K562 (cell line): ENCODE results near the gene GPR78. TPM values are rescaled to one million over a fixed set of nuclear protein-coding genes. Genes with fewer than 3 reads are reported as not detected.

Experiments
- ATAC-seq: fragments of 200-7000 bp; cut with Tn5 transposase; 3 replicates; pipeline ENCODE4 v1.9.1; 2020; ENCODE audit warnings: moderate library complexity
- BruUV-seq: library from RNA; stranded (reverse); fragments of 400-500 nt; replicated peaks from 2 replicates; lab custom pipeline; 2021; lab: Mats Ljungman, UMichigan
- CTCF ChIA-PET: fragments of 300-600 bp; formaldehyde crosslinking; extraction: SDS; loops from one replicate; lab custom pipeline; 2021; ENCODE audit warnings: low intra/inter-chr PET ratio; lab: Yijun Ruan, JAX
- POLR2A ChIA-PET: fragments of 300-600, 350-650 bp; sonication (Branson Sonifier 250); formaldehyde crosslinking; extraction: SDS; loops from one replicate; lab custom pipeline; 2021; ENCODE audit warnings: antibody characterized with exemption, inconsistent platforms; lab: Yijun Ruan, JAX
- DNase-seq, 4 experiments: peaks; one replicate each; pipeline versions ENCODE4 v3.0.0 to v3.0.0-alpha.2; 2011 to 2018; ENCODE audit warnings: low spot score in 3 of 4, mixed read lengths in 3 of 4; ENCODE audit errors: extremely low read depth in 1 of 4
- FAIRE-seq: peaks from 2 replicates; lab custom pipeline; 2011; peaks lifted over from hg19 to GRCh38; lab: Jason Lieb, UNC
- H2AFZ ChIP-seq: 2 replicates; pipeline ENCODE4 v1.6.0; 2011; ENCODE audit warnings: low read depth, low read length, control low read depth, inconsistent platforms
- H3K27ac ChIP-seq: fragments of 200-600 bp; 3 replicates; pipeline ENCODE4 v1.8.0; 2011; ENCODE audit warnings: low read depth, mild to moderate bottlenecking, control low read depth, inconsistent platforms, low read length, moderate library complexity, mixed read lengths; ENCODE audit errors: extremely low read depth
- H3K27me3 ChIP-seq, 2 experiments: fragments of 300-600 bp in 1 of 2; 2 replicates in 1 of 2; 3 replicates in 1 of 2; pipeline versions ENCODE4 v1.6.0 to v1.8.0; 2011; ENCODE audit warnings: inconsistent platforms in 2 of 2, low read length in 2 of 2, mild to moderate bottlenecking in 1 of 2, mixed read lengths in 1 of 2, moderate library complexity in 1 of 2; ENCODE audit not compliant: control insufficient read depth in 2 of 2, insufficient read depth in 2 of 2
- H3K36me3 ChIP-seq: fragments of 300-600 bp; 3 replicates; pipeline ENCODE4 v1.8.0; 2011; ENCODE audit warnings: mild to moderate bottlenecking, low read length, inconsistent platforms; ENCODE audit not compliant: control insufficient read depth, insufficient read depth
- H3K4me1 ChIP-seq, 2 experiments: fragments of 200-600 bp in 1 of 2; replicated peaks in 1 of 2; 2 replicates in 1 of 2; 3 replicates in 1 of 2; pipeline versions ENCODE4 v1.5.1 to v1.8.0; 2011; ENCODE audit warnings: inconsistent platforms in 2 of 2, low read length in 2 of 2, mild to moderate bottlenecking in 1 of 2, mixed read lengths in 1 of 2, moderate library complexity in 1 of 2; ENCODE audit not compliant: control insufficient read depth in 2 of 2, insufficient read depth in 2 of 2
- H3K4me2 ChIP-seq: 2 replicates; pipeline ENCODE4 v1.6.1; 2011; ENCODE audit warnings: low read length, control low read depth, inconsistent platforms, mixed read lengths; ENCODE audit not compliant: insufficient read depth
- H3K4me3 ChIP-seq: fragments of 200-600 bp; sonication (generic), shearing (Covaris generic); 2 replicates; pipeline ENCODE4 v1.5.1; 2016; ENCODE audit warnings: control low read depth, inconsistent platforms
- H3K79me2 ChIP-seq: fragments of 200-600 bp; 3 replicates; pipeline ENCODE4 v1.8.0; 2011; ENCODE audit warnings: low read length, inconsistent platforms; ENCODE audit not compliant: control insufficient read depth, insufficient read depth
- H3K9ac ChIP-seq, 2 experiments: 2 replicates each; pipeline versions ENCODE4 v1.6.0 to v1.6.1; 2011; ENCODE audit warnings: low read depth in 2 of 2, low read length in 2 of 2, control low read depth in 1 of 2, inconsistent platforms in 1 of 2, mild to moderate bottlenecking in 1 of 2, mixed read lengths in 1 of 2; ENCODE audit not compliant: insufficient read depth in 1 of 2
- H3K9me1 ChIP-seq: one replicate; pipeline ENCODE4 v1.6.0; 2011; ENCODE audit warnings: inconsistent platforms, mild to moderate bottlenecking, low read length, moderate library complexity; ENCODE audit not compliant: control insufficient read depth, insufficient read depth
- H3K9me3 ChIP-seq: replicated peaks from 2 replicates; pipeline ENCODE4 v1.5.1; 2011; ENCODE audit warnings: low read depth, low read length, inconsistent platforms; ENCODE audit not compliant: control insufficient read depth, insufficient read depth
- H4K20me1 ChIP-seq: replicated peaks from 2 replicates; pipeline ENCODE4 v1.6.1; 2011; ENCODE audit warnings: low read length, inconsistent platforms, mixed read lengths; ENCODE audit not compliant: control insufficient read depth, insufficient read depth
- BDP1 ChIP-seq: IDR thresholded peaks from 3 replicates; pipeline ENCODE4 v1.6.1; 2011; ENCODE audit not compliant: insufficient read length, insufficient read depth
- CBX2 ChIP-seq: fragments of 200-600 bp; sonication (generic); IDR thresholded peaks from one replicate; pipeline ENCODE4 v1.6.1; 2012; ENCODE audit warnings: mild to moderate bottlenecking, low read length, inconsistent platforms; ENCODE audit not compliant: insufficient read depth, poor library complexity, severe bottlenecking
- CBX3 ChIP-seq, 2 experiments: IDR thresholded peaks; 1 replicate in 1 of 2; 2 replicates in 1 of 2; pipeline ENCODE4 v1.6.1; 2012; ENCODE audit warnings: inconsistent platforms in 2 of 2, low read length in 2 of 2, borderline replicate concordance in 1 of 2, control low read depth in 1 of 2
- E4F1 ChIP-seq: fragments of 250-450 bp; sonication (Bioruptor Pico); IDR thresholded peaks from 2 replicates; pipeline ENCODE4 v1.5.0; 2021; ENCODE audit warnings: mild to moderate bottlenecking, borderline replicate concordance
- GTF2A2 ChIP-seq: IDR thresholded peaks from 2 replicates; pipeline ENCODE4 v1.6.1; 2016; ENCODE audit warnings: mild to moderate bottlenecking, missing genetic modification characterization, missing compliant biosample characterization
- ILK ChIP-seq: fragments of 450-650 bp; IDR thresholded peaks from 2 replicates; pipeline ENCODE4 v1.6.1; 2016; ENCODE audit warnings: missing genetic modification characterization, low read depth, mild to moderate bottlenecking, missing compliant biosample characterization, moderate library complexity, borderline replicate concordance
- NR2C2 ChIP-seq, 2 experiments: fragments of 200-800 bp in 1 of 2; sonication (Bioruptor generic) in 1 of 2; sonication (generic) in 1 of 2; formaldehyde crosslinking in 1 of 2; IDR thresholded peaks; 2 replicates each; pipeline versions ENCODE4 v1.6.1 to v1.8.0; 2016 to 2022; ENCODE audit warnings: mild to moderate bottlenecking in 1 of 2, missing compliant biosample characterization in 1 of 2, missing genetic modification characterization in 1 of 2, missing genetic modification reagents in 1 of 2
- XRCC3 ChIP-seq: fragments of 450-650 bp; IDR thresholded peaks from 2 replicates; pipeline ENCODE4 v1.6.1; 2017; ENCODE audit warnings: mild to moderate bottlenecking, moderate library complexity
- ZFP36 ChIP-seq: fragments of 150-350 bp; IDR thresholded peaks from 2 replicates; pipeline ENCODE4 v1.6.1; 2018; ENCODE audit warnings: low read length, low read depth; ENCODE audit not compliant: partially characterized antibody
- ZNF398 ChIP-seq: fragments of 250-450 bp; sonication (Bioruptor Pico); IDR thresholded peaks from 2 replicates; pipeline ENCODE4 v1.8.0; 2021; ENCODE audit warnings: moderate library complexity, mild to moderate bottlenecking, inconsistent platforms
- WGBS: fragments of 100-300 bp; shearing (Covaris generic); methylation state at CpG from one replicate; pipeline ENCODE4 v1.1.6; 2016; ENCODE audit warnings: low coverage, mixed read lengths; ENCODE audit not compliant: insufficient coverage; ENCODE audit errors: missing lambda C conversion rate; 5-methylcytosine and 5-hydroxymethylcytosine counted together
- in situ Hi-C: fragments of 300-500 bp; cut with MboI; formaldehyde crosslinking; loops from 4 replicates; pipeline ENCODE4 v1.15.0; 2018; ENCODE audit warnings: inconsistent platforms, mixed read lengths
- intact Hi-C: fragments of 100-400 bp; cut with micrococcal nuclease; formaldehyde crosslinking; loops from 2 replicates; pipeline ENCODE4 v1.14.2; 2022
- polyA plus RNA-seq, 8 experiments: library from polyadenylated mRNA; depleted of rRNA in 4 of 8; stranded (reverse) in 5 of 8; unstranded in 3 of 8; fragments of >200 nt; fragmentation: Nextera tagmentation in 2 of 8; fragmentation: Illumina TruSeq in 1 of 8; extraction: Ambion mirVana in 2 of 8; extraction: Trizol in 1 of 8; gene quantifications; 2 replicates each; pipeline versions ENCODE4 v1.2.1 to v1.2.3, GENCODE V29; 2011 to 2014; ENCODE audit warnings: inconsistent platforms in 1 of 8, missing spikeins in 1 of 8
- total RNA-seq, 7 experiments: library from RNA; depleted of rRNA in 6 of 7; stranded (reverse); fragments of >200 nt in 6 of 7; fragmentation: Illumina TruSeq in 2 of 7; extraction: Trizol in 2 of 7; gene quantifications; 2 replicates each; pipeline versions ENCODE4 v1.2.1 to v1.2.3, GENCODE V29; 2011 to 2021; ENCODE audit warnings: low replicate concordance in 1 of 7

The GPR78 gene
- total and polyA plus RNA-seq, 9 of the 15 experiments (the other 6 are each of a cell fraction or from before 2014, with no cell fraction given): 0.04 to 0.13 (median 0.07) TPM; not detected in 4

- TF ChIP-seq E4F1 (CRISPR knock-in tag) (no peak), ZNF398 (CRISPR knock-in tag) (no peak)
Observed at GRCh38 chr4:8540072-8540471, 40.1 kb upstream of the GPR78 start (continued).

GRCh38 chr4:8540586-8540985, 39.6 kb upstream of the GPR78 start:
- H4K20me1 ChIP-seq: no peaks in the 10 kb centered on the region
- H3K36me3 ChIP-seq: no peaks in the 10 kb centered on the region
- POLR2A ChIA-PET: interaction anchor here (0.8 to 2.0 kb wide), 3 partner anchors 20 to 86 kb away, joined by 3 to 4 read pairs (median 3); no protein-coding TSS in a partner anchor
- no peak for TF ChIP-seq CBX3 (IDR thresholded peaks at IDR 0.05; ENCODE audit: borderline replicate concordance in 1 of 2, low read length in 2 of 2)
- no peak for TF ChIP-seq NR2C2 (CRISPR knock-in tag; IDR thresholded peaks at IDR 0.05)
- TF ChIP-seq NR2C2 (tag; IDR thresholded peaks at IDR 0.05): no peak
- TF ChIP-seq XRCC3: no peak
- no peak for TF ChIP-seq BDP1
- TF ChIP-seq GTF2A2 (tag): no peak
- no peak for TF ChIP-seq ILK
- TF ChIP-seq ZFP36: no peak
- TF ChIP-seq CBX2: no peak
- H3K27me3 ChIP-seq: no peaks in the 10 kb centered on the region
- peaks cover 0 to 8% of the 10 kb centered on the region in 2 experiments; a peak in 3 of 5 replicates for H3K4me1 ChIP-seq
- no peak overlapping the region for H3K9ac ChIP-seq
- H3K79me2 ChIP-seq: no peaks in the 10 kb centered on the region
- FAIRE-seq: no peak
- DNase-seq: no peak
- no peak overlapping the region for H2AFZ ChIP-seq
- H3K9me1 ChIP-seq: no peaks in the 10 kb centered on the region
- ATAC-seq: no peak
- WGBS: 59% methylated on average over 10 of the region's 11 CpGs
- no peaks in the 10 kb centered on the region for H3K9me3 ChIP-seq
- intact Hi-C loops: no loop called here
- in situ Hi-C loops: no loop called here
- CTCF ChIA-PET: no interaction called here
- no peak overlapping the region for H3K4me2 ChIP-seq
- no peak overlapping the region for H3K27ac ChIP-seq
- no peak overlapping the region for H3K4me3 ChIP-seq
- BruUV-seq: no TSS peak
